HUES48 (cell line): ENCODE data around the gene GSK3B.

ENCODE experiments used
- H3K27ac ChIP-seq: one replicate; pipeline ENCODE4 v1.7.0; 2013; ENCODE audit warnings: low read depth, low read length, inconsistent platforms
- H3K27me3 ChIP-seq: 2 replicates; pipeline ENCODE4 v1.6.1; 2013; ENCODE audit warnings: mild to moderate bottlenecking, low read length; ENCODE audit not compliant: control insufficient read depth, insufficient read depth
- H3K36me3 ChIP-seq: 2 replicates; pipeline ENCODE4 v1.6.1; 2013; ENCODE audit warnings: low read length; ENCODE audit not compliant: control insufficient read depth, insufficient read depth
- H3K4me1 ChIP-seq: 2 replicates; pipeline ENCODE4 v1.6.1; 2013; ENCODE audit warnings: mild to moderate bottlenecking, low read length; ENCODE audit not compliant: control insufficient read depth, insufficient read depth
- H3K4me3 ChIP-seq: 2 replicates; pipeline ENCODE4 v1.5.1; 2013; ENCODE audit warnings: mild to moderate bottlenecking, low read depth, low read length
- H3K9ac ChIP-seq: 2 replicates; pipeline ENCODE4 v1.6.1; 2013; ENCODE audit warnings: mild to moderate bottlenecking, low read depth, low read length, moderate library complexity
- H3K9me3 ChIP-seq: 2 replicates; pipeline ENCODE4 v1.6.1; 2013; ENCODE audit warnings: low read length; ENCODE audit not compliant: control insufficient read depth, insufficient read depth

Gene GSK3B

DNA sequence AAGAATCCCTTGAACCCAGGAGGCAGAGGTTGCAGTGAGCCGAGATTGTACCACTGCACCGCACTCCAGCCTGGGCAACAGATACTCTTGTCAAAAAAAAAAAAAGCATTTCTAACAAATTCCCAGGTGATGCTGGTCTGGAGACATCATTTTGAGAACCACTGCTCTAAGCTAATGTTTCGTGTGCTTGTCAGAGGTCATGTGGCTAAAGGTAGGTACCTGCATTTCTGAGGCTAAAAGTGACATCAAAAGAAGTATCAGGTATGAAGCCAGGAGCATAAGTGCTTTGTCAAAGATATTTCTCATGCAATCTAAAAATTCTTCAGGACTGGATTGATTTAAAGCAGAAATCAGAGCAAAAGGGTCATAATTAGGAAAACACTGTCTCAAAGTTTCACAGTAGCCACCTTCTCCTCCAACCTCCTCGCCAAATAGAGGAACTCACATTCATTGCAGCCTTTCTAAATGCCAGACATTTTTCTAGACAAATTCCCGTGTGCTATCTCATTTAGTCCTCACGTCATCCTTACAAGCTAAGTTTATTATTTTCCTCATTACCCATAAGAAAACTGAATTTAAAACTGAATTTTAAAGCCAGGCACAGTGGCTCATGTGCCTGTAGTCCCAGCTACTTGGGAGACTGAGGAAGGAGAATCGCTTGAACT lies 25.7 kb upstream of the GSK3B start:
- H3K9me3 ChIP-seq: 0 out of 2 replicates have a peak, but pooled peaks cover 4% of the 10 kb centered on the region
- H3K36me3 ChIP-seq: no peaks in the 10 kb centered on the region

DNA sequence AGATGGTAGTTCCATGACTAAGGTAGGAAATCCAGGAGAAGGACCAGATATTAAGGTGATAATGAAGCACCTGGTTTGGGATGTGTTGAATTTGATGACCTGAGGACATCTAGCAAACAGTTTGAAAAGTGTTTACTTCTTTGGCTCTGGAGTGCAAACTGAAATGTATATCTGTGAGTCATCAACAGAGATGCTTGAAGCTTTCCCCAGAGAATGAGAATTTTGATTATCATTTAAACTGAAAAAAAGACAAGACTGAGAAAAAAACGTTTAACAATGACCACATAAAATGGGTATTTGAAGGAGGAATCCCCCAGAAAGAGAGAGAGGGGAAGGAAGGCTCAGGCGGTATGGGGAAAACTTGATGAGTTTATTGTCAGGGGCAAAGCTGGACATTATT lies 20.7 kb upstream of the GSK3B start:
- Histone ChIP-seq H3K36me3 (no peaks in the 10 kb centered on the region), H3K9ac (no peak overlapping the region), H3K9me3 (0 out of 2 replicates have a peak, but pooled peaks cover 4% of the 10 kb centered on the region), H3K27me3 (no peaks in the 10 kb centered on the region), H3K4me1 (no peaks in the 10 kb centered on the region), H3K4me3 (no peak overlapping the region), H3K27ac (no peak overlapping the region)

More for the DNA sequence above, 25.7 kb upstream of the GSK3B start:
- Histone ChIP-seq H3K27ac (no peak overlapping the region), H3K9ac (no peak overlapping the region), H3K4me3 (no peak overlapping the region), H3K4me1 (no peaks in the 10 kb centered on the region), H3K27me3 (no peaks in the 10 kb centered on the region)

DNA sequence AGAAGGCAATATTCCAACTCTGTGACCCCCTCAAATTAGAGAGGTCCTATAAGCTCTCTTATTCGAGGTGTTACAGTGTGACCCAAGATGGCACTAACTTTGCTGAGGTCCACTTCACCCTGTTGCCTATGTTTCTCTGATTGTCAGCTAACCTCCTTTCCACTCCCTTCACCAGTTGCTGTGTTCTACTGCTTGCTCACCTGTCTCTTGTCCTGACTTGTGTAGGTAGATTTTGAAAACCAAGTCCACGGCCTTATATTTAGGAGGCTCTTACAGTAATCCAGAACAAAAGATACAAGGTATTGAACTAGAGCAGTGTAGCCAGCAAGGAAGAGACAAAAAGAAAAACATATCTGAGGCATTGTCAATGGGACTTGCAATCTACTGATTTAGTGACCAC lies 20.1 kb upstream of the GSK3B start:
- Histone ChIP-seq H3K27me3 (no peaks in the 10 kb centered on the region), H3K36me3 (no peaks in the 10 kb centered on the region), H3K27ac (no peak overlapping the region), H3K4me3 (no peak overlapping the region), H3K4me1 (peaks cover 5% of the 10 kb centered on the region; the same call in 1 of the 2 replicates), H3K9ac (no peak overlapping the region), H3K9me3 (0 out of 2 replicates have a peak, but pooled peaks cover 4% of the 10 kb centered on the region)

DNA sequence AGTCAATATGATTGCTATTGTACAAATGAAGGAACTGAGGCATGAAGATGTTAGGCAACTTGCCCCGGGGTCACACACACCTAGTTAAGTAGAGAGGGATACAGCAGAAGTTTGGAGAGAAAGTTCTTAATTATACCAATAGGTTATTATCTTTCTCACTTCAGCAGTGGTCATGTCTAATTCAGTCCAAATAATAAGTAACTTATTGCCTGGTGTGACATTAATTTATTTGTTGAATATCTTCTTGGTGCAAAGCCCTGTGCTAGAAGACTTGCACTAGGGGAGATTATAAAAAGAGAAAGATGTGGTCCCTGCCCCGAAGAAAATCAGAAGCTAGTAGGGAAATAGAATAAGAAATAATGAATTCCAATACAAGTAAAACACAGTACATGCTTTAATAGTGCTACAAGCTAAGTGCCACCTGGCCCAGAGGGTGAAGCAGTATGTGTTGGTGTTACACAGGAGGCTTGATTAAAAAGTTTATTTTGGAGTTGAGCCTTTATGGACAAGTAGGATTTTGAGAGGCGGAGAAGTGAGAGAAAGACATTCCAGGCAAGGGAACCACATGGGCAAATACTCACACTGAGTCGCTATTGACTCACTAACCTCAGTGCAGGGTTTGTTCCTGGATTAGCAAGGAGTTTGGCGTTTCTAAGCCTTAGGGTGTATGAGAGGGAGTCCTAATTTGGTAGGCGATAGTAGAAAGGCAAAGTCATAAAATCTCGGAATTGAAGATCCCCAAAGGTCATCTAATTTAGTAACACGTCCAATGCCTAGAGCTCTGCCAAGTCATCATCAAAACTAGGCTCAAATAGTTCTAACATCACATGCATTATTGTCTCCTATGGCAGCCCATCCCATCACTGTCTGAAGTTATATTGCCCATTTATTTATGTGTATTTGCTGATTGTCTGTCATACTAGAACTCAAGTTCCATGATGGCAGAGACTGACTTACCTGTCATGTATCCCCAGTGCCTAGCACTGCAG lies 19.2 kb upstream of the GSK3B start:
- Histone ChIP-seq H3K4me1 (peaks cover 5% of the 10 kb centered on the region; the same call in 1 of the 2 replicates), H3K9ac (no peak overlapping the region), H3K27ac (no peak overlapping the region), H3K9me3 (0 out of 2 replicates have a peak, but pooled peaks cover 4% of the 10 kb centered on the region), H3K36me3 (no peaks in the 10 kb centered on the region), H3K27me3 (no peaks in the 10 kb centered on the region), H3K4me3 (no peak overlapping the region)

DNA sequence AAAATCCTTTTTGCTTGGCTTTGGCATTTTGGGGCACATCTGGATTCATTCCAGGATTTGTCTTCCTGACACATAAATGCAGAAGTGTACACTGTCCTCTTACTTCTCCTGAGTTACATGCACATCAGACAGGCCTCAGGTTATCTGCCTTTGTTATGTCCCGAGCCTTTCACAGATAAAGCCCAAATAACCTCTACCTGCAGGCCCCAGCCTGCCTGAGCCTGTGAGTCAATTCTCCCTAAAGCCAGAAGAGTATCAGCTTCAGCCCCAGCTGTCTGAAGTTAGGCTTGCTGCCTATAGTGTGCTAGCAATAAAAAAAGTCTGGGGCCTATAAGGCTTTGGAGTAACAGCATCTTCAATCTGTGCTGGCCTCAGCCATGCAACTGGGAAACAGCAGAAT lies 17.7 kb upstream of the GSK3B start:
- Histone ChIP-seq H3K27me3 (no peaks in the 10 kb centered on the region), H3K27ac (no peak overlapping the region), H3K36me3 (no peaks in the 10 kb centered on the region), H3K4me1 (peaks cover 5% of the 10 kb centered on the region; the same call in 1 of the 2 replicates), H3K9ac (no peak overlapping the region), H3K9me3 (no peaks in the 10 kb centered on the region), H3K4me3 (no peak overlapping the region)

DNA sequence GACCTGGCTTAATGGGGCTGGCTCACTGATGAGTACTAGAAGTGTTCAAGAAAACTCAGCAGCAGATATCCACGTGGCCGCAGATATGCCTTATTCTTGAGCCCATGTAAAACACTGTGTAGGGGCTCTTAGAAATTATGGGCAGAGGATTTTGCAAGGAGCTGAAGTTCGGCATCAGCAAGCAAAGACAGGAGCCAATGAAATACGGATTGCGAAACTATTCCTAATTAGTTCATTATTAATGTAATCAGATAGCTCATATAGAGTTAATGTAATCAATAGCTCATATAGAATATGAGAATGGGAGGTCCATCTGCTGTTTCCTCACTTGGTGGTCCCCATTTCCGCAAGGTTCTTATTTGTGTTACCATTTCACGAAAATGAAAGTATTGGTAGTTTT lies 9.0 kb upstream of the GSK3B start:
- no peak overlapping the region for H3K4me3 ChIP-seq
- no peaks in the 10 kb centered on the region for H3K9me3 ChIP-seq
- H3K4me1 ChIP-seq: no peaks in the 10 kb centered on the region
- H3K27ac ChIP-seq: no peak overlapping the region
- H3K9ac ChIP-seq: no peak overlapping the region
- H3K27me3 ChIP-seq: no peaks in the 10 kb centered on the region
- H3K36me3 ChIP-seq: peaks cover 15% of the 10 kb centered on the region

DNA sequence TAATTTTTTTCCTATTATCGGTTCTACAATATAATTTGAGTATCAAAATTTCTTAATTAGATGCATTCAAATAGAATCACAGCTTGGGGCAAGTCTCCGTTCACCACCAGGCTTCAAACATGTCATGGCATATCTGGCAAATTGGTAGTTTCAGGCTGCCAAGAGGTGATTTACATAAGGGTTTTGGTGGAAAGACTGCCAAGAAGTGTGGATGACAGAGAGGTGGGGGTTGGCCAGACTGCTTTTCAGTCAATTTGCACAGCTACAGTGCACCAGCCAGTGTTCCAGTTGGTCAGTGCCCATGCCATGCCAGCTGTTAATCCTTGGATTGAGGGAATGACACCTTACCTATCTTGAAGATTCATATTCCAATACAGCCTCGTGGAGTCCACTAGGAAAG lies 8.4 kb upstream of the GSK3B start:
- Histone ChIP-seq H3K4me3 (no peak overlapping the region), H3K9ac (no peak overlapping the region), H3K27ac (no peak overlapping the region), H3K27me3 (no peaks in the 10 kb centered on the region), H3K4me1 (no peaks in the 10 kb centered on the region), H3K36me3 (peaks cover 16% of the 10 kb centered on the region), H3K9me3 (no peaks in the 10 kb centered on the region)

DNA sequence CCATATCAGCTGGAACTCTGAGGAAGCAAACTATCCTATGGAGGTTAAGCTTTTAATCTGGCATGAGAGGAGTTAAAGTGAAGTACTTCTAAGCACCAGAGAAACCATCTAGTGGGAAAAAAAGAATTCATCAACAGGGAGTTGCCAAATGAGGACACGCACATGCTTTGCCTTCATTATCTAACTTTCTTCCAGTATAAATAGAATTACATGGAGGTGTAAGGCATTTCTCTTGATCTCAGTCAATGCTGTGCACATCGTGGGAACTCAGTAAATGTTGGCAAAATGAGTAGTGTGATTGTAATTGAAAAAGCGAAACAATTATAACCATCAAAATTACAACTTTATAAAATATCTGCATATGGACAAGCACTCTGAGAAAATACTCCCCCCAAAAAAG lies 8.0 kb upstream of the GSK3B start:
- H3K4me3 ChIP-seq: no peak overlapping the region
- H3K9ac ChIP-seq: no peak overlapping the region
- H3K9me3 ChIP-seq: no peaks in the 10 kb centered on the region
- H3K27ac ChIP-seq: no peak overlapping the region
- H3K27me3 ChIP-seq: no peaks in the 10 kb centered on the region
- peaks cover 16% of the 10 kb centered on the region for H3K36me3 ChIP-seq
- H3K4me1 ChIP-seq: no peaks in the 10 kb centered on the region

DNA sequence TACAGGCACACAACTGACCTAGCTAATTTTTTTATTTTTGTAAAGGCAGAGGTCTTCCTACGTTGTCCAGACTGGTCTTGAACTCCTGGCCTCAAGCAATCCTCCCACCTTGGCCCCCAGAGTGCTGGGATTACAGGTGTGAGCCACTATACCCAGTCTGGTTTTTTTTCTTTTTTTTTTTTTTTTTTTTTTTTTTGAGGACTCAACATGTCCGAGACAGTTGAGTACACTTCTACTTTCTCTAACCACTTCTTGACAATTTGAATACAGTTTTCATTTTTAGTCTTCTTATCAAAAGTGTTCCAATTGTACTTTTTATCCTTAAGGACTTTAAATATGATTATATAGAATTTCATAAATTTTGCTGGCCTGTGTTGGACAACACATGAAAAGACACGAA lies 7.4 kb upstream of the GSK3B start:
- peaks cover 16% of the 10 kb centered on the region for H3K36me3 ChIP-seq
- H3K27me3 ChIP-seq: no peaks in the 10 kb centered on the region
- no peak overlapping the region for H3K9ac ChIP-seq
- H3K4me1 ChIP-seq: 0 out of 2 replicates have a peak, but pooled peaks cover 3% of the 10 kb centered on the region
- H3K9me3 ChIP-seq: no peaks in the 10 kb centered on the region
- H3K27ac ChIP-seq: no peak overlapping the region
- no peak overlapping the region for H3K4me3 ChIP-seq

DNA sequence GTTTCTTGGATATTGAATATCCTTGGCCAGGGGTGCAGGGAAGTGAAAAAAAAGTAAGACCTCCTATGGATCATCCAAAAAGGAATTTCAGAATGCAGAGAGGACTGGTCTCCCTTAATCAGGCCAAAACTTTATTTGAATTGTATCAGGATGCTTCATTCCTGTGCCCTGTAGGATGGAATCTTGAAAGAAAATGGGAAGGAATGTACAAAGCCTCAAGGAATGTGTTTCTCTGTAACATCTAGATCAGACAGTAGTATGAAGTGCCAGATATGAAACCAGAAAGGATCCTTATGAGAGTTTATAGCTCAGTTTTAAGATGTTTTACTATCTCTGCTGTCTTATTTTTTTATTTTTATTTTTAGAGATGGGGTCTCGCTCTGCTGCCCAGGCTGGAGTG lies 6.5 kb upstream of the GSK3B start:
- no peaks in the 10 kb centered on the region for H3K9me3 ChIP-seq
- H3K4me3 ChIP-seq: no peak overlapping the region
- peaks cover 16% of the 10 kb centered on the region for H3K36me3 ChIP-seq
- H3K27ac ChIP-seq: no peak overlapping the region
- H3K4me1 ChIP-seq: peaks cover 6% of the 10 kb centered on the region; the same call in 1 of the 2 replicates
- no peaks in the 10 kb centered on the region for H3K27me3 ChIP-seq
- H3K9ac ChIP-seq: no peak overlapping the region

DNA sequence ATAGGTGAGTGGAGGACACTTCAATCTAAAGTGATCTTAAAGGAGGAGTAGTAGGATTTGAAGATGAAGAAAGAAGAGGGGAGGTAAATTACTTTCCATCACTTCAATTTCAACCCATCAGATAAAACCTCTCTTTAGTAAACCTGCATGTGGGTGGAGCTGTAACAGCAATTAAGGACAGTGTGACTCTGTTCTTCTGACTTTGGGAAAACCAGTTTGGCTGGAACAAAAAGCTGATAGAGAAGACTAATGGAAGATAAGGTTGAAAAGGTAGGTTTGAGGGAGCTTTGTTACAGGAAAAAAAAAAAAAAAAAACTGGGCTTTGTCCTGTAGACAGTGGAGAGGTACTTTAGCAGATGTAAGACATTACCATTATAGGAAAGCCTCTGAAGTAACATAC lies 4.5 kb upstream of the GSK3B start:
- H3K9me3 ChIP-seq: no peaks in the 10 kb centered on the region
- no peak overlapping the region for H3K4me3 ChIP-seq
- H3K27me3 ChIP-seq: no peaks in the 10 kb centered on the region
- H3K36me3 ChIP-seq: peaks cover 16% of the 10 kb centered on the region
- peaks cover 6% of the 10 kb centered on the region; the same call in 1 of the 2 replicates for H3K4me1 ChIP-seq
- H3K27ac ChIP-seq: no peak overlapping the region
- no peak overlapping the region for H3K9ac ChIP-seq
